SK-N-SH (cell line): ENCODE data around the gene CFAP97. TPM values are rescaled to one million over a fixed set of nuclear protein-coding genes. Genes with fewer than 3 reads are reported as not detected.

Experiments used
- CTCF ChIA-PET: fragments of 300-600, 350-600 bp; formaldehyde crosslinking; extraction: SDS; loops from one replicate; lab custom pipeline; 2021; lab: Yijun Ruan, JAX
- POLR2A ChIA-PET: fragments of 350-600 bp; sonication (Branson Sonifier 250); formaldehyde crosslinking; extraction: SDS; loops from one replicate; lab custom pipeline; 2020; ENCODE audit warnings: antibody characterized with exemption, inconsistent platforms; lab: Yijun Ruan, JAX
- DNase-seq: peaks from one replicate; pipeline ENCODE4 v3.0.0; 2012
- H2AFZ ChIP-seq: fragments of 200-600 bp; sonication (generic); 2 replicates; pipeline ENCODE4 v1.8.1; 2016; ENCODE audit warnings: antibody characterized with exemption, mild to moderate bottlenecking, low read depth
- H3F3A ChIP-seq: fragments of 200-600 bp; sonication (generic); replicated peaks from 2 replicates; pipeline ENCODE3; 2016; ENCODE audit warnings: antibody characterized with exemption, mild to moderate bottlenecking; ENCODE audit not compliant: insufficient read depth
- H3K27ac ChIP-seq, 2 experiments: fragments of 200-500 bp in 1 of 2; fragments of 200-600 bp in 1 of 2; sonication (Bioruptor generic) in 1 of 2; sonication (generic), shearing (Covaris generic) in 1 of 2; 2 replicates each; pipeline versions ENCODE4 v1.5.1 to v1.6.1; 2014 to 2016; ENCODE audit warnings: low read depth in 2 of 2, inconsistent platforms in 1 of 2, low read length in 1 of 2, mild to moderate bottlenecking in 1 of 2, mixed read lengths in 1 of 2
- H3K27me3 ChIP-seq: fragments of 200-600 bp; sonication (generic), shearing (Covaris generic); 2 replicates; pipeline ENCODE4 v1.6.1; 2016; ENCODE audit warnings: mixed run types; ENCODE audit not compliant: insufficient read depth
- H3K36me3 ChIP-seq, 2 experiments: fragments of 200-500 bp in 1 of 2; fragments of 200-600 bp in 1 of 2; sonication (Bioruptor generic) in 1 of 2; sonication (generic) in 1 of 2; replicated peaks in 1 of 2; 2 replicates each; pipeline versions ENCODE3 to v1.5.1; 2014 to 2016; ENCODE audit warnings: low read length in 1 of 2, mild to moderate bottlenecking in 1 of 2; ENCODE audit not compliant: insufficient read depth in 2 of 2, control insufficient read depth in 1 of 2
- H3K4me1 ChIP-seq, 2 experiments: fragments of 200-500 bp in 1 of 2; fragments of 200-600 bp in 1 of 2; sonication (Bioruptor generic) in 1 of 2; sonication (generic), shearing (Covaris generic) in 1 of 2; 2 replicates each; pipeline versions ENCODE4 v1.5.1 to v1.6.1; 2014 to 2016; ENCODE audit warnings: low read depth in 1 of 2, low read length in 1 of 2, mixed run types in 1 of 2; ENCODE audit not compliant: insufficient read depth in 2 of 2, control insufficient read depth in 1 of 2
- H3K4me2 ChIP-seq: fragments of 200-600 bp; sonication (generic), shearing (Covaris generic); 2 replicates; pipeline ENCODE4 v1.6.1; 2017; ENCODE audit warnings: mixed run types
- H3K4me3 ChIP-seq, 2 experiments: fragments of 200-500 bp in 1 of 2; fragments of 200-600 bp in 1 of 2; sonication (Bioruptor generic) in 1 of 2; sonication (generic), shearing (Covaris generic) in 1 of 2; 2 replicates each; pipeline versions ENCODE4 v1.5.1 to v1.8.1; 2014 to 2016; ENCODE audit warnings: low read depth in 2 of 2, inconsistent platforms in 1 of 2, low read length in 1 of 2, mild to moderate bottlenecking in 1 of 2, mixed read lengths in 1 of 2, moderate library complexity in 1 of 2
- H3K79me2 ChIP-seq: fragments of 200-600 bp; sonication (generic); 2 replicates; pipeline ENCODE4 v1.8.1; 2017; ENCODE audit warnings: mild to moderate bottlenecking; ENCODE audit not compliant: insufficient read depth
- H3K9ac ChIP-seq: fragments of 200-600 bp; sonication (generic); 2 replicates; pipeline ENCODE4 v1.6.1; 2017; ENCODE audit warnings: mixed run types
- H3K9me2 ChIP-seq: fragments of 200-600 bp; sonication (generic); 2 replicates; pipeline ENCODE4 v1.6.1; 2017; ENCODE audit warnings: mixed run types
- H3K9me3 ChIP-seq: fragments of 200-600 bp; sonication (generic); 2 replicates; pipeline ENCODE4 v1.6.1; 2017; ENCODE audit warnings: mixed run types, mild to moderate bottlenecking, moderate library complexity
- H4K20me1 ChIP-seq: fragments of 200-600 bp; sonication (generic); 2 replicates; pipeline ENCODE4 v1.6.1; 2017; ENCODE audit warnings: mild to moderate bottlenecking, mixed run types; ENCODE audit not compliant: insufficient read depth
- ELF1 ChIP-seq: IDR thresholded peaks from 2 replicates; pipeline ENCODE4 v1.4.0; 2012
- FOSL2 ChIP-seq: IDR thresholded peaks from 2 replicates; pipeline ENCODE4 v1.4.0; 2012; ENCODE audit warnings: low read depth, mild to moderate bottlenecking, moderate library complexity, borderline replicate concordance
- IRF3 ChIP-seq: fragments of 150-350 bp; IDR thresholded peaks from 2 replicates; pipeline ENCODE4 v1.6.1; 2016; ENCODE audit warnings: mild to moderate bottlenecking, low read depth, low read length
- NRF1 ChIP-seq: IDR thresholded peaks from 2 replicates; pipeline ENCODE4 v1.6.1; 2012; ENCODE audit warnings: low read depth, mild to moderate bottlenecking, low read length
- RAD21 ChIP-seq: IDR thresholded peaks from 2 replicates; pipeline ENCODE4 v1.6.1; 2012; ENCODE audit warnings: mild to moderate bottlenecking, low read length
- RCOR1 ChIP-seq: fragments of 150-350 bp; IDR thresholded peaks from 2 replicates; pipeline ENCODE4 v1.6.1; 2017; ENCODE audit warnings: antibody characterized with exemption, low read length
- WGBS: methylation state at CpG from one replicate; pipeline ENCODE4 v1.1.6; 2017; ENCODE audit warnings: low lambda C conversion rate; 5-methylcytosine and 5-hydroxymethylcytosine counted together
- polyA plus RNA-seq, 3 experiments: library from polyadenylated mRNA; depleted of rRNA; stranded (reverse); fragments of >200 nt; gene quantifications; 2 replicates each; pipeline ENCODE4 v1.2.3, GENCODE V29; 2012

CFAP97 gene
- polyA plus RNA-seq, 1 of the 3 experiments (the other 2 are of a cell fraction): 10.6 TPM

- CTCF ChIA-PET: no interaction called here
- H3K4me2 ChIP-seq: no peak overlapping the region
- no peaks in the 10 kb centered on the region for H4K20me1 ChIP-seq
- peaks cover 13% of the 10 kb centered on the region for H3F3A ChIP-seq
- H3K9me2 ChIP-seq: no peaks in the 10 kb centered on the region
- peaks cover 0 to 22% of the 10 kb centered on the region in 2 experiments; a peak in 3 of 4 replicates for H3K4me1 ChIP-seq
- WGBS: 89% methylated on average over 11 of the region's 11 CpGs
- H3K9ac ChIP-seq: no peak overlapping the region
- H3K36me3 ChIP-seq: no peaks in the 10 kb centered on the region
- POLR2A ChIA-PET: no interaction called here
- no peak overlapping the region for H3K27ac ChIP-seq
- no peak for DNase-seq
- H3K27me3 ChIP-seq: no peaks in the 10 kb centered on the region
- H2AFZ ChIP-seq: no peak overlapping the region
- no peaks in the 10 kb centered on the region for H3K79me2 ChIP-seq
- no peaks in the 10 kb centered on the region for H3K9me3 ChIP-seq
- H3K4me3 ChIP-seq: no peak overlapping the region
- TF ChIP-seq IRF3 (no peak), RAD21 (no peak), NRF1 (no peak)
Observed at GRCh38 chr4:185110375-185110823, 93.4 kb downstream of the CFAP97 start.

- Histone ChIP-seq H3K36me3 (no peaks in the 10 kb centered on the region), H3K4me3 (no peak overlapping the region), H3K4me2 (no peak overlapping the region), H3K27me3 (no peaks in the 10 kb centered on the region), H3K4me1 (peaks cover 0 to 22% of the 10 kb centered on the region in 2 experiments; a peak in 3 of 4 replicates), H3K9ac (no peak overlapping the region), H3K9me3 (no peaks in the 10 kb centered on the region), H3K79me2 (no peaks in the 10 kb centered on the region), H4K20me1 (no peaks in the 10 kb centered on the region), H3K9me2 (no peaks in the 10 kb centered on the region), H2AFZ (no peak overlapping the region), H3F3A (peaks cover 13% of the 10 kb centered on the region), H3K27ac (no peak overlapping the region)
- DNase-seq: no peak
- POLR2A ChIA-PET: no interaction called here
- CTCF ChIA-PET: interaction anchor here (2.2 kb wide), 1 partner anchor 70 kb away, joined by 7 read pairs; no protein-coding TSS in a partner anchor
- TF ChIP-seq ELF1: no peak
- no peak for TF ChIP-seq FOSL2
- TF ChIP-seq RCOR1: no peak
Observed at GRCh38 chr4:185109736-185110135, 94.1 kb downstream of the CFAP97 start.

Other genes with a start within 250 kb of the CFAP97 start
- not detected in 2 replicates for gene HELT, start 185.5 kb downstream of the CFAP97 start, polyA plus RNA-seq (2012; rRNA removed)
- 36.2 and 40.5 TPM in 2 replicates for gene SLC25A4, start 60.7 kb downstream of the CFAP97 start, polyA plus RNA-seq (2012; rRNA removed)
- gene SNX25, start 5.6 kb upstream of the CFAP97 start, polyA plus RNA-seq (2012; rRNA removed): 8.5 and 11.4 TPM in 2 replicates
- gene LRP2BP, start 191.9 kb upstream of the CFAP97 start, polyA plus RNA-seq (2012; rRNA removed): 0.30 and 0.52 TPM in 2 replicates
- 10.1 and 11.6 TPM in 2 replicates for gene ANKRD37, start 192.8 kb upstream of the CFAP97 start, polyA plus RNA-seq (2012; rRNA removed)
- gene UFSP2, start 222.0 kb upstream of the CFAP97 start, polyA plus RNA-seq (2012; rRNA removed): 15.5 and 17.6 TPM in 2 replicates